HepG2 (cell line): ENCODE measurements around the gene FNDC3A. TPM values are rescaled to one million over a fixed set of nuclear protein-coding genes. Genes with fewer than 3 reads are reported as not detected.

Source experiments
- ATAD3A ChIP-seq: sonication (generic); formaldehyde crosslinking; IDR thresholded peaks from 2 replicates; pipeline ENCODE4 v1.4.0; 2020; ENCODE audit warnings: missing genetic modification reagents
- CBX2 ChIP-seq, 2 experiments: fragments of 200-600 bp in 1 of 2; sonication (generic); formaldehyde crosslinking in 1 of 2; IDR thresholded peaks; 2 replicates each; pipeline versions ENCODE4 v1.7.0 to v1.8.1; 2018 to 2022; ENCODE audit warnings: low read depth in 2 of 2, low read length in 1 of 2, mild to moderate bottlenecking in 1 of 2, missing genetic modification reagents in 1 of 2
- HDAC1 ChIP-seq: sonication (generic); formaldehyde crosslinking; IDR thresholded peaks from 2 replicates; pipeline ENCODE4 v1.5.1; 2020; ENCODE audit warnings: mild to moderate bottlenecking, missing genetic modification reagents
- HDAC2 ChIP-seq: sonication (generic); formaldehyde crosslinking; IDR thresholded peaks from 2 replicates; pipeline ENCODE4 v1.4.0; 2020; ENCODE audit warnings: missing genetic modification reagents
- HHEX ChIP-seq: IDR thresholded peaks from 2 replicates; pipeline ENCODE4 v1.6.1; 2016; ENCODE audit warnings: control low read depth
- HIVEP1 ChIP-seq: sonication (generic); formaldehyde crosslinking; IDR thresholded peaks from 2 replicates; pipeline ENCODE4 v1.4.0; 2020; ENCODE audit warnings: mild to moderate bottlenecking, missing genetic modification reagents
- HMG20A ChIP-seq: IDR thresholded peaks from 2 replicates; pipeline ENCODE4 v1.6.1; 2016; ENCODE audit warnings: borderline replicate concordance
- KDM1A ChIP-seq: IDR thresholded peaks from 2 replicates; pipeline ENCODE4 v1.6.1; 2016; ENCODE audit warnings: missing compliant biosample characterization
- NKX3-1 ChIP-seq: sonication (generic); formaldehyde crosslinking; IDR thresholded peaks from 2 replicates; pipeline ENCODE4 v1.5.0; 2020; ENCODE audit warnings: missing genetic modification reagents
- PHF20 ChIP-seq: sonication (generic); formaldehyde crosslinking; IDR thresholded peaks from 2 replicates; pipeline ENCODE4 v1.5.0; 2020; ENCODE audit warnings: mild to moderate bottlenecking, missing genetic modification reagents
- PHF8 ChIP-seq: sonication (generic); formaldehyde crosslinking; IDR thresholded peaks from 2 replicates; pipeline ENCODE4 v1.5.0; 2020; ENCODE audit warnings: missing genetic modification reagents
- POLR2AphosphoS2 ChIP-seq: IDR thresholded peaks from 2 replicates; pipeline ENCODE4 v1.6.1; 2011; ENCODE audit warnings: low read depth, low read length, improper control_type of control experiment
- SMC3 ChIP-seq: IDR thresholded peaks from 2 replicates; pipeline ENCODE4 v1.6.1; 2011; ENCODE audit warnings: low read length, improper control_type of control experiment
- SP1 ChIP-seq, 2 experiments: fragments of 450-650 bp in 1 of 2; sonication (generic) in 1 of 2; formaldehyde crosslinking in 1 of 2; IDR thresholded peaks; 2 replicates each; pipeline versions ENCODE4 v1.4.0 to v1.6.1; 2016 to 2020; ENCODE audit warnings: missing genetic modification reagents in 1 of 2
- TCF7 ChIP-seq: sonication (generic); IDR thresholded peaks from 2 replicates; pipeline ENCODE4 v1.6.1; 2016; ENCODE audit warnings: antibody characterized with exemption, low read depth
- ZBTB38 ChIP-seq: sonication (generic); formaldehyde crosslinking; IDR thresholded peaks from 2 replicates; pipeline ENCODE4 v1.5.1; 2020; ENCODE audit warnings: mild to moderate bottlenecking, missing genetic modification reagents
- ZNF431 ChIP-seq: sonication (generic); formaldehyde crosslinking; IDR thresholded peaks from 2 replicates; pipeline ENCODE4 v1.9.0; 2022; ENCODE audit warnings: missing genetic modification reagents, low read depth, mild to moderate bottlenecking, borderline replicate concordance
- ZNF530 ChIP-seq: sonication (generic); formaldehyde crosslinking; IDR thresholded peaks from 2 replicates; pipeline ENCODE4 v1.5.0; 2020; ENCODE audit warnings: low read depth, mild to moderate bottlenecking, missing genetic modification reagents
- ZNF761 ChIP-seq: sonication (generic); formaldehyde crosslinking; conservative IDR thresholded peaks from 2 replicates; pipeline ENCODE4 v1.4.0; 2020; ENCODE audit warnings: mild to moderate bottlenecking, missing genetic modification reagents
- ZSCAN30 ChIP-seq: sonication (generic); formaldehyde crosslinking; IDR thresholded peaks from 2 replicates; pipeline ENCODE4 v1.5.0; 2020; ENCODE audit warnings: mild to moderate bottlenecking, missing genetic modification reagents
- polyA plus RNA-seq, 8 experiments: library from polyadenylated mRNA; depleted of rRNA in 3 of 8; stranded (reverse) in 7 of 8; unstranded in 1 of 8; fragments of >200 nt; fragmentation: Illumina TruSeq in 4 of 8; extraction: Trizol in 4 of 8; gene quantifications; 2 replicates each; pipeline versions ENCODE4 v1.2.1 to v1.2.3, GENCODE V29; 2011 to 2016; ENCODE audit warnings: low read depth in 4 of 8, missing spikeins in 1 of 8, mixed read lengths in 1 of 8; ENCODE audit not compliant: insufficient read depth in 1 of 8
- total RNA-seq, 5 experiments: library from RNA; depleted of rRNA; stranded (reverse); fragments of >200 nt; fragmentation: Illumina TruSeq; extraction: Trizol; gene quantifications; 2 replicates each; pipeline ENCODE4 v1.2.3, GENCODE V29; 2016; ENCODE audit warnings: low read depth in 1 of 5
- TF ChIP-seq, protein P1 (sequence below): sonication (generic); formaldehyde crosslinking; IDR thresholded peaks from 2 replicates; pipeline ENCODE4 v1.4.0; 2020; ENCODE audit warnings: low read depth, mild to moderate bottlenecking, missing genetic modification reagents
- TF ChIP-seq, protein P2 (sequence below), 2 experiments: sonication (generic) in 1 of 2; formaldehyde crosslinking in 1 of 2; IDR thresholded peaks; 2 replicates each; pipeline versions ENCODE4 v1.4.0 to v1.6.1; 2018 to 2020; ENCODE audit warnings: missing genetic modification reagents in 2 of 2, borderline replicate concordance in 1 of 2, low read depth in 1 of 2, mild to moderate bottlenecking in 1 of 2, missing biosample characterization in 1 of 2
- TF ChIP-seq, protein P3 (sequence below): sonication (generic); formaldehyde crosslinking; IDR thresholded peaks from 2 replicates; pipeline ENCODE4 v1.8.1; 2023; ENCODE audit warnings: mild to moderate bottlenecking, missing genetic modification reagents
- TF ChIP-seq, protein P4 (sequence below): sonication (generic); formaldehyde crosslinking; IDR thresholded peaks from 2 replicates; pipeline ENCODE4 v1.4.0; 2020; ENCODE audit warnings: mild to moderate bottlenecking, missing genetic modification reagents
- TF ChIP-seq, protein P5 (sequence below): IDR thresholded peaks from 2 replicates; pipeline ENCODE4 v1.6.1; 2018; ENCODE audit warnings: missing genetic modification reagents

Gene FNDC3A
- total and polyA plus RNA-seq, 2 of the 13 experiments (the other 11 are each of a cell fraction or from before 2014, with no cell fraction given) = 36.7 to 39.3 TPM

GRCh38 chr13:49247643-49248621 lies 272.2 kb downstream of the FNDC3A start, which contains the start of gene CDADC1 (continued):
- TF ChIP-seq, protein P1, sequence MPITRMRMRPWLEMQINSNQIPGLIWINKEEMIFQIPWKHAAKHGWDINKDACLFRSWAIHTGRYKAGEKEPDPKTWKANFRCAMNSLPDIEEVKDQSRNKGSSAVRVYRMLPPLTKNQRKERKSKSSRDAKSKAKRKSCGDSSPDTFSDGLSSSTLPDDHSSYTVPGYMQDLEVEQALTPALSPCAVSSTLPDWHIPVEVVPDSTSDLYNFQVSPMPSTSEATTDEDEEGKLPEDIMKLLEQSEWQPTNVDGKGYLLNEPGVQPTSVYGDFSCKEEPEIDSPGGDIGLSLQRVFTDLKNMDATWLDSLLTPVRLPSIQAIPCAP (CRISPR knock-in tag) = no peak
- TF ChIP-seq, protein P2, sequence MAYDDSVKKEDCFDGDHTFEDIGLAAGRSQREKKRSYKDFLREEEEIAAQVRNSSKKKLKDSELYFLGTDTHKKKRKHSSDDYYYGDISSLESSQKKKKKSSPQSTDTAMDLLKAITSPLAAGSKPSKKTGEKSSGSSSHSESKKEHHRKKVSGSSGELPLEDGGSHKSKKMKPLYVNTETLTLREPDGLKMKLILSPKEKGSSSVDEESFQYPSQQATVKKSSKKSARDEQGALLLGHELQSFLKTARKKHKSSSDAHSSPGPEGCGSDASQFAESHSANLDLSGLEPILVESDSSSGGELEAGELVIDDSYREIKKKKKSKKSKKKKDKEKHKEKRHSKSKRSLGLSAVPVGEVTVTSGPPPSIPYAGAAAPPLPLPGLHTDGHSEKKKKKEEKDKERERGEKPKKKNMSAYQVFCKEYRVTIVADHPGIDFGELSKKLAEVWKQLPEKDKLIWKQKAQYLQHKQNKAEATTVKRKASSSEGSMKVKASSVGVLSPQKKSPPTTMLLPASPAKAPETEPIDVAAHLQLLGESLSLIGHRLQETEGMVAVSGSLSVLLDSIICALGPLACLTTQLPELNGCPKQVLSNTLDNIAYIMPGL (CRISPR knock-in tag; IDR thresholded peaks at IDR 0.05; ENCODE audit: borderline replicate concordance in 1 of 2, low read depth in 1 of 2) = peak; percentile 65 to 79
- peak; percentile 96 for TF ChIP-seq PHF20
- no peak for TF ChIP-seq POLR2AphosphoS2
- TF ChIP-seq CBX2 (IDR thresholded peaks at IDR 0.05; ENCODE audit: low read depth, low read length) = no peak
- TF ChIP-seq CBX2 (CRISPR knock-in tag; IDR thresholded peaks at IDR 0.05; ENCODE audit: low read depth) = 0 out of 2 replicates have a peak, but pooled peaks have one; percentile 38
- TF ChIP-seq, protein P3, sequence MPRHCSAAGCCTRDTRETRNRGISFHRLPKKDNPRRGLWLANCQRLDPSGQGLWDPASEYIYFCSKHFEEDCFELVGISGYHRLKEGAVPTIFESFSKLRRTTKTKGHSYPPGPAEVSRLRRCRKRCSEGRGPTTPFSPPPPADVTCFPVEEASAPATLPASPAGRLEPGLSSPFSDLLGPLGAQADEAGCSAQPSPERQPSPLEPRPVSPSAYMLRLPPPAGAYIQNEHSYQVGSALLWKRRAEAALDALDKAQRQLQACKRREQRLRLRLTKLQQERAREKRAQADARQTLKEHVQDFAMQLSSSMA (CRISPR knock-in tag) = no peak
- no peak for TF ChIP-seq SP1 (IDR thresholded peaks at IDR 0.05)
- peak; percentile 85 for TF ChIP-seq SP1 (CRISPR knock-in tag; IDR thresholded peaks at IDR 0.05)
- no peak for TF ChIP-seq ZSCAN30 (CRISPR knock-in tag)
- no peak for TF ChIP-seq TCF7
- TF ChIP-seq ZBTB38 (CRISPR knock-in tag) = peak; percentile 19; the same call in 1 of the 2 replicates
- TF ChIP-seq PHF8 (CRISPR knock-in tag) = peak; percentile 70
- TF ChIP-seq HDAC1 (CRISPR knock-in tag) = peak; percentile 69
- TF ChIP-seq NKX3-1 (CRISPR knock-in tag) = no peak
- TF ChIP-seq HDAC2 (CRISPR knock-in tag) = no peak
- peak; percentile 52; the same call in 1 of the 2 replicates for TF ChIP-seq ZNF431
- TF ChIP-seq, protein P4, sequence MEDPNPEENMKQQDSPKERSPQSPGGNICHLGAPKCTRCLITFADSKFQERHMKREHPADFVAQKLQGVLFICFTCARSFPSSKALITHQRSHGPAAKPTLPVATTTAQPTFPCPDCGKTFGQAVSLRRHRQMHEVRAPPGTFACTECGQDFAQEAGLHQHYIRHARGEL (CRISPR knock-in tag) = no peak
- peak; percentile 45; the same call in 1 of the 2 replicates for TF ChIP-seq HIVEP1
- no peak for TF ChIP-seq KDM1A
- TF ChIP-seq HMG20A (CRISPR knock-in tag) = no peak
- TF ChIP-seq ZNF761 (CRISPR knock-in tag) = 0 out of 2 replicates have a peak, but pooled peaks have one; percentile 16
- TF ChIP-seq SMC3 = no peak
- no peak for TF ChIP-seq ATAD3A
- TF ChIP-seq, protein P5, sequence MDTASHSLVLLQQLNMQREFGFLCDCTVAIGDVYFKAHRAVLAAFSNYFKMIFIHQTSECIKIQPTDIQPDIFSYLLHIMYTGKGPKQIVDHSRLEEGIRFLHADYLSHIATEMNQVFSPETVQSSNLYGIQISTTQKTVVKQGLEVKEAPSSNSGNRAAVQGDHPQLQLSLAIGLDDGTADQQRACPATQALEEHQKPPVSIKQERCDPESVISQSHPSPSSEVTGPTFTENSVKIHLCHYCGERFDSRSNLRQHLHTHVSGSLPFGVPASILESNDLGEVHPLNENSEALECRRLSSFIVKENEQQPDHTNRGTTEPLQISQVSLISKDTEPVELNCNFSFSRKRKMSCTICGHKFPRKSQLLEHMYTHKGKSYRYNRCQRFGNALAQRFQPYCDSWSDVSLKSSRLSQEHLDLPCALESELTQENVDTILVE (CRISPR knock-in tag) = 0 out of 2 replicates have a peak, but pooled peaks have one; percentile 29
- no peak for TF ChIP-seq ZNF530 (CRISPR knock-in tag)
- TF ChIP-seq HHEX (CRISPR knock-in tag) = no peak
